Measurements from ENCODE around the gene GRID2.

GRCh38 chr4:92551616-92552015, 247.8 kb downstream of the GRID2 start:
- TF ChIP-seq CTCF (IDR thresholded peaks at IDR 0.05) (no peak), POLR2A (IDR thresholded peaks at IDR 0.05) (no peak)
